Right renal cortex interstitium (tissue), 3 donors: ENCODE data around the gene FLT4. TPM values are rescaled to one million over a fixed set of nuclear protein-coding genes. Genes with fewer than 3 reads are reported as not detected.

Source experiments
- polyA plus RNA-seq, 3 donors: library from polyadenylated mRNA; unstranded; fragments of 120-200 nt; gene quantifications; one replicate each; pipeline ENCODE4 v1.2.1, GENCODE V29; 2013; ENCODE audit not compliant: insufficient read length in 3 of 3

The FLT4 gene
- polyA plus RNA-seq, 3 donors: 21.8 to 24.7 (median 24.5) TPM

Other genes with a start within 250 kb of the FLT4 start
- 10 to 100 TPM; 57.3 to 62.6 (median 62.4) TPM for gene CNOT6, start 155.2 kb downstream of the FLT4 start, polyA plus RNA-seq
- under 1 TPM; 0.74 to 0.78 (median 0.75) TPM for gene SCGB3A1, start 58.1 kb downstream of the FLT4 start, polyA plus RNA-seq
- gene OR2Y1, start 90.5 kb upstream of the FLT4 start, polyA plus RNA-seq: not detected
- gene MGAT1, start 153.2 kb upstream of the FLT4 start, polyA plus RNA-seq: 10 to 100 TPM; 67.0 to 73.1 (median 72.7) TPM
- 10 to 100 TPM; 67.6 to 70.6 (median 69.2) TPM for gene ZFP62, start 211.7 kb upstream of the FLT4 start, polyA plus RNA-seq
- under 1 TPM; 0.44 to 0.58 (median 0.54) TPM for gene BTNL8, start 249.6 kb upstream of the FLT4 start, polyA plus RNA-seq